Endodermal cell (in vitro differentiated cells): ENCODE data around the gene ADAMTS10. TPM values are rescaled to one million over a fixed set of nuclear protein-coding genes. Genes with fewer than 3 reads are reported as not detected.

ENCODE experiments used
- DNase-seq: peaks from one replicate; pipeline ENCODE4 v3.0.0-alpha.2; 2017
- H3K27ac ChIP-seq: 2 replicates; pipeline ENCODE4 v1.5.1; 2013; ENCODE audit warnings: mild to moderate bottlenecking, low read depth, low read length, moderate library complexity
- H3K27me3 ChIP-seq: 2 replicates; pipeline ENCODE4 v1.6.1; 2013; ENCODE audit warnings: mild to moderate bottlenecking, low read length, moderate library complexity; ENCODE audit not compliant: insufficient read depth, control insufficient read depth, poor library complexity, severe bottlenecking
- H3K36me3 ChIP-seq: 2 replicates; pipeline ENCODE4 v1.7.0; 2013; ENCODE audit warnings: mild to moderate bottlenecking, low read length, moderate library complexity; ENCODE audit not compliant: control insufficient read depth, insufficient read depth
- H3K4me1 ChIP-seq: one replicate; pipeline ENCODE4 v1.7.0; 2013; ENCODE audit warnings: low read length; ENCODE audit not compliant: control insufficient read depth, insufficient read depth
- H3K4me3 ChIP-seq: 2 replicates; pipeline ENCODE4 v1.5.1; 2013; ENCODE audit warnings: mild to moderate bottlenecking, low read length, moderate library complexity
- H3K9ac ChIP-seq: 2 replicates; pipeline ENCODE4 v1.6.1; 2013; ENCODE audit warnings: mild to moderate bottlenecking, low read length, moderate library complexity; ENCODE audit not compliant: poor library complexity, severe bottlenecking; ENCODE audit errors: extremely low read depth
- H3K9me3 ChIP-seq: 2 replicates; pipeline ENCODE4 v1.6.1; 2013; ENCODE audit warnings: mild to moderate bottlenecking, low read length, moderate library complexity; ENCODE audit not compliant: control insufficient read depth
- H3K27ac Mint-ChIP-seq: 2 replicates; pipeline ENCODE4 v1.8.0; 2020; ENCODE audit warnings: mixed read lengths
- H3K27me3 Mint-ChIP-seq: 2 replicates; pipeline ENCODE4 v1.8.0; 2021; ENCODE audit warnings: mild to moderate bottlenecking, mixed read lengths; ENCODE audit not compliant: insufficient read depth
- H3K36me3 Mint-ChIP-seq: 2 replicates; pipeline ENCODE4 v1.8.0; 2020; ENCODE audit warnings: low read depth, mixed read lengths
- H3K4me1 Mint-ChIP-seq: 2 replicates; pipeline ENCODE4 v1.8.0; 2020; ENCODE audit warnings: mixed read lengths
- H3K4me3 Mint-ChIP-seq: 2 replicates; pipeline ENCODE4 v1.8.0; 2020; ENCODE audit warnings: mild to moderate bottlenecking, moderate library complexity, mixed read lengths
- H3K9me3 Mint-ChIP-seq: 2 replicates; pipeline ENCODE4 v1.8.0; 2020; ENCODE audit warnings: mild to moderate bottlenecking, mixed read lengths
- CTCF ChIP-seq: fragments of 200-600 bp; sonication (generic); conservative IDR thresholded peaks from 2 replicates; pipeline ENCODE4 v1.5.0; 2021; ENCODE audit warnings: antibody characterized with exemption, mild to moderate bottlenecking
- WGBS, 2 experiments: methylation state at CpG; one replicate each; pipeline versions ENCODE4 v1.1.5 to v1.1.7; 2013; ENCODE audit warnings: missing lambda C conversion rate in 2 of 2, mixed read lengths in 1 of 2; ENCODE audit not compliant: insufficient coverage in 1 of 2, insufficient read length in 1 of 2; 5-methylcytosine and 5-hydroxymethylcytosine counted together
- total RNA-seq, 2 donors: library from RNA; stranded (reverse); fragmentation: NEBNext Ultra II Directional in 1 of 2; extraction: Animal tissue kit (Norgen Biotek cat#: 25700) in 1 of 2; gene quantifications; 2 replicates in 1 of 2; 3 replicates in 1 of 2; pipeline ENCODE4 v1.2.1, GENCODE V29; 2021

The ADAMTS10 gene
- total RNA-seq, 2 donors from 2014 or later: 19.3 to 35.9 TPM

- H3K4me3 ChIP-seq: no peak overlapping the region
- Mint-ChIP-seq H3K9me3 (no peaks in the 10 kb centered on the region), H3K27ac (no peak overlapping the region), H3K4me1 (no peaks in the 10 kb centered on the region), H3K27me3 (peaks cover 5% of the 10 kb centered on the region), H3K4me3 (no peak overlapping the region), H3K36me3 (peaks cover 2% of the 10 kb centered on the region)
- peaks cover 4% of the 10 kb centered on the region for H3K36me3 ChIP-seq
- H3K27me3 ChIP-seq: no peaks in the 10 kb centered on the region
- H3K9ac ChIP-seq: no peak overlapping the region
- WGBS, 2 experiments: 93 to 100% methylated on average over 4 to 18 of the region's 22 CpGs
- H3K4me1 ChIP-seq: no peaks in the 10 kb centered on the region
- no peak for DNase-seq
- no peak for TF ChIP-seq CTCF
- H3K9me3 ChIP-seq: no peaks in the 10 kb centered on the region
- no peak overlapping the region for H3K27ac ChIP-seq
Observed at GRCh38 chr19:8536282-8536681, 74.2 kb downstream of the ADAMTS10 start.

- no peak overlapping the region for H3K4me3 Mint-ChIP-seq
- H3K9me3 ChIP-seq: no peaks in the 10 kb centered on the region
- H3K27me3 Mint-ChIP-seq: peaks cover 6% of the 10 kb centered on the region
- 87 to 100% methylated on average over 1 to 2 of the region's 2 CpGs for WGBS, 2 experiments
- no peak for TF ChIP-seq CTCF
- H3K27ac Mint-ChIP-seq: no peak overlapping the region
- H3K36me3 ChIP-seq: no peaks in the 10 kb centered on the region
- no peaks in the 10 kb centered on the region for H3K4me1 ChIP-seq
- no peaks in the 10 kb centered on the region for H3K4me1 Mint-ChIP-seq
- no peak overlapping the region for H3K27ac ChIP-seq
- peaks cover 5% of the 10 kb centered on the region for H3K36me3 Mint-ChIP-seq
- no peak overlapping the region for H3K9ac ChIP-seq
- H3K9me3 Mint-ChIP-seq: no peaks in the 10 kb centered on the region
- no peak for DNase-seq
- H3K4me3 ChIP-seq: no peak overlapping the region
- H3K27me3 ChIP-seq: no peaks in the 10 kb centered on the region
Observed at GRCh38 chr19:8532225-8532624, 78.3 kb downstream of the ADAMTS10 start.

GRCh38 chr19:8531470-8531869 lies 79.0 kb downstream of the ADAMTS10 start:
- H3K27me3 Mint-ChIP-seq: peaks cover 11% of the 10 kb centered on the region
- no peak overlapping the region for H3K9ac ChIP-seq
- no peak for DNase-seq
- H3K9me3 Mint-ChIP-seq: no peaks in the 10 kb centered on the region
- no peak overlapping the region for H3K4me3 ChIP-seq
- H3K36me3 Mint-ChIP-seq: peaks cover 9% of the 10 kb centered on the region
- H3K4me3 Mint-ChIP-seq: no peak overlapping the region
- TF ChIP-seq CTCF: no peak
- H3K27ac ChIP-seq: no peak overlapping the region
- 90 to 94% methylated on average over 7 of the region's 7 CpGs for WGBS, 2 experiments
- H3K4me1 ChIP-seq: no peaks in the 10 kb centered on the region
- no peaks in the 10 kb centered on the region for H3K36me3 ChIP-seq
- no peaks in the 10 kb centered on the region for H3K9me3 ChIP-seq
- H3K27me3 ChIP-seq: no peaks in the 10 kb centered on the region
- H3K4me1 Mint-ChIP-seq: peaks cover 4% of the 10 kb centered on the region
- no peak overlapping the region for H3K27ac Mint-ChIP-seq

Other genes starting within 250 kb of the ADAMTS10 start
- 10 to 100 TPM; 10.9 to 13.2 TPM for gene ANGPTL4, start 246.6 kb downstream of the ADAMTS10 start, total RNA-seq
- gene RAB11B, start 220.4 kb downstream of the ADAMTS10 start, total RNA-seq: 100 to 1,000 TPM; 137 to 146 TPM
- gene MARCHF2, start 197.4 kb downstream of the ADAMTS10 start, total RNA-seq: 10 to 100 TPM; 31.8 to 35.9 TPM
- 100 to 1,000 TPM; 271 to 370 TPM for gene HNRNPM, start 165.7 kb downstream of the ADAMTS10 start, total RNA-seq
- gene PRAM1, start 108.1 kb downstream of the ADAMTS10 start, total RNA-seq: 1 to 10 TPM in 1 of 2 donors, under 1 TPM in 1; 0.40 to 1.9 TPM
- gene ZNF414, start 96.5 kb downstream of the ADAMTS10 start, total RNA-seq: 10 to 100 TPM; 22.6 to 23.7 TPM
- 1 to 10 TPM in 1 of 2 donors, under 1 TPM in 1; 0.57 to 1.1 TPM for gene MYO1F, start 33.3 kb downstream of the ADAMTS10 start, total RNA-seq
- not detected for gene NFILZ, start 19.9 kb upstream of the ADAMTS10 start, total RNA-seq
- gene ACTL9, start 88.1 kb upstream of the ADAMTS10 start, total RNA-seq: not detected
- gene OR2Z1, start 110.9 kb upstream of the ADAMTS10 start, total RNA-seq: not detected
- gene ZNF558, start 221.6 kb upstream of the ADAMTS10 start, total RNA-seq: 10 to 100 TPM in 1 of 2 donors, 1 to 10 TPM in 1; 8.1 to 18.9 TPM
- not detected for gene MBD3L1, start 221.7 kb upstream of the ADAMTS10 start, total RNA-seq